ENCODE results near the gene HINT2. TPM values are rescaled to one million over a fixed set of nuclear protein-coding genes. Genes with fewer than 3 reads are reported as not detected.

The HINT2 gene
- total RNA-seq, 1 donor from 2014 or later, result 27.9 TPM

DNA sequence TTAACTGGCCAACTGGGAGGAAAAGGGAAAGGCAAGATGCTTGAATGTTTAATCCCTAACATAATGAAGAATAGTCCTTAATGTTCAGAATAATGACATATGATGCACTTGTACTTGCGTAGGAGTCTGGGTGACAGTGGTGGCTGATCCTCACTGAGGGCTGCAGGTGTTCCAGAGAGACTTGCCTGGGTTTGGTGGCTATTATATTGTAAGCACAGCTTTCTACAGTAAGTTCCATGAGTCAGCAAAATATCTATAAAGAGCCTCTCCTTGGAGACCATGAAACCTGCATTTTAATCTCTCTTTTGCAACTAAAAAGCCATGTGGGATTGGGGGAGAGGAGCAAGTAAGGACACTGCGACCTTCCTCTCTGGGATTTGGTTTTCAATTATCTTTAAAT is 25.3 kb downstream of the HINT2 start:
- peaks cover 10% of the 10 kb centered on the region for H3K4me1 Mint-ChIP-seq
- ChIA-PET CTCF (interaction anchor here (0.7 to 3.6 kb wide), 30 partner anchors 9 to 186 kb away, joined by 3 to 112 read pairs (median 5); partner anchors contain the start of genes GBA2, HINT2, RGP1 and SPAG8), POLR2A (interaction anchor here (0.6 to 1.3 kb wide), 3 partner anchors 33 to 139 kb away, joined by 4 to 6 read pairs (median 4); partner anchors contain the start of gene SIT1)
- TF ChIP-seq, protein P1, sequence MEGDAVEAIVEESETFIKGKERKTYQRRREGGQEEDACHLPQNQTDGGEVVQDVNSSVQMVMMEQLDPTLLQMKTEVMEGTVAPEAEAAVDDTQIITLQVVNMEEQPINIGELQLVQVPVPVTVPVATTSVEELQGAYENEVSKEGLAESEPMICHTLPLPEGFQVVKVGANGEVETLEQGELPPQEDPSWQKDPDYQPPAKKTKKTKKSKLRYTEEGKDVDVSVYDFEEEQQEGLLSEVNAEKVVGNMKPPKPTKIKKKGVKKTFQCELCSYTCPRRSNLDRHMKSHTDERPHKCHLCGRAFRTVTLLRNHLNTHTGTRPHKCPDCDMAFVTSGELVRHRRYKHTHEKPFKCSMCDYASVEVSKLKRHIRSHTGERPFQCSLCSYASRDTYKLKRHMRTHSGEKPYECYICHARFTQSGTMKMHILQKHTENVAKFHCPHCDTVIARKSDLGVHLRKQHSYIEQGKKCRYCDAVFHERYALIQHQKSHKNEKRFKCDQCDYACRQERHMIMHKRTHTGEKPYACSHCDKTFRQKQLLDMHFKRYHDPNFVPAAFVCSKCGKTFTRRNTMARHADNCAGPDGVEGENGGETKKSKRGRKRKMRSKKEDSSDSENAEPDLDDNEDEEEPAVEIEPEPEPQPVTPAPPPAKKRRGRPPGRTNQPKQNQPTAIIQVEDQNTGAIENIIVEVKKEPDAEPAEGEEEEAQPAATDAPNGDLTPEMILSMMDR (IDR thresholded peaks at IDR 0.05), result no peak
- DNase-seq (no peak), ATAC-seq (ENCODE audit: low read depth) (no peak)
- H3K4me3 Mint-ChIP-seq, result no peak overlapping the region
- intact Hi-C loops (cut with micrococcal nuclease), result no loop called here
- H3K27ac Mint-ChIP-seq, result no peak overlapping the region
- H3K27me3 Mint-ChIP-seq, result peaks cover 5% of the 10 kb centered on the region
- H3K36me3 Mint-ChIP-seq (ENCODE audit: low read depth), result peaks cover 33% of the 10 kb centered on the region
- no peaks in the 10 kb centered on the region for H3K9me3 Mint-ChIP-seq

DNA sequence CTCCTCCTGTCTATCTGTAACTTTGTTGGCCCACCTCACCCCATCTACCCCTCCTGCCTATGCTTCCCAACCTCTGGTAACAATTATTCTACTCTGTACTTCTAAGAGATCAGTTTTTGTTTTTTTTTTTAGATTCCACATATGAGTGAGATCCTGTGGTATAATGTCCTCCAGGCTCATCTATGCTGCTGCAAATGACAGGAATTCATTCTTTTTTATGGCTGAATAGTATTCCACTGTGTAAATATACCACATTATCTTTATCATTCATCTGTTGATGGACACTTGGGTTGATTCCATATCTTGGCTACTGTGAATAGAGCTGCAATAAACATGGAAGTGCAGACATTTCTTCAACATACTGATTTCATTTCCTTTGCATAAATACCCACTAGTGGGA is 31.4 kb downstream of the HINT2 start:
- intact Hi-C loops (cut with micrococcal nuclease), result no loop called here
- H3K36me3 Mint-ChIP-seq (ENCODE audit: low read depth), result peaks cover 44% of the 10 kb centered on the region
- no peak overlapping the region for H3K4me3 Mint-ChIP-seq
- ChIA-PET CTCF (no interaction called here), POLR2A (interaction anchor here (0.6 to 0.7 kb wide), 3 partner anchors 94 to 155 kb away, joined by 3 to 6 read pairs (median 3); no protein-coding TSS in a partner anchor)
- ATAC-seq (ENCODE audit: low read depth) (no peak), DNase-seq (no peak)
- H3K9me3 Mint-ChIP-seq, result peaks cover 3% of the 10 kb centered on the region
- H3K4me1 Mint-ChIP-seq, result no peaks in the 10 kb centered on the region
- TF ChIP-seq, protein P1 (IDR thresholded peaks at IDR 0.05), result no peak
- H3K27ac Mint-ChIP-seq, result no peak overlapping the region
- H3K27me3 Mint-ChIP-seq, result no peaks in the 10 kb centered on the region

DNA sequence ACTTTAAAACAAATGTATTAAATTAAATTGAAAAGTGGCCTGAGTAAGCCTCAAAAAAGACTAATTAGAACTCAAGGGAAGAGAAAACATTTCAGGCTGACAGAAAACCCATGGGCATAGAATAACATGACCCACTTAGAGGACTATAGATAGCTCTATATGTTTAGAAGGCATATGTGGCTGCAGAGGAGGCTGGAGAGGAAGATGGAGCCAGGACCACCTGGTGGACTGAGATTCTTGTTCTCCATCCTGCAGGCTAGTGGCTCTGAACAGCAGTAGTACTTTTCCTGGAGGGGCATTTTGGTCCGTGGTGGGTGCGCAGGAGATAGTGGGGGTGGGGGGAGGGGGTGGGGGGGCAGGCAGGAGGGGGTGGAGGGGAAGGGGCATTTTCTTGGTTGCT is 33.8 kb downstream of the HINT2 start:
- H3K36me3 Mint-ChIP-seq (ENCODE audit: low read depth), result peaks cover 31% of the 10 kb centered on the region
- TF ChIP-seq, protein P1 (IDR thresholded peaks at IDR 0.05), result no peak
- no peak overlapping the region for H3K4me3 Mint-ChIP-seq
- no peak overlapping the region for H3K27ac Mint-ChIP-seq
- no peak for DNase-seq
- CTCF ChIA-PET, result interaction anchor here (1.2 kb wide), 1 partner anchor 9 kb away, joined by 3 read pairs; no protein-coding TSS in a partner anchor
- H3K9me3 Mint-ChIP-seq, result peaks cover 3% of the 10 kb centered on the region
- POLR2A ChIA-PET, result no interaction called here
- H3K4me1 Mint-ChIP-seq, result peaks cover 4% of the 10 kb centered on the region
- intact Hi-C loops (cut with micrococcal nuclease), result no loop called here
- no peaks in the 10 kb centered on the region for H3K27me3 Mint-ChIP-seq
- no peak for ATAC-seq (ENCODE audit: low read depth)

DNA sequence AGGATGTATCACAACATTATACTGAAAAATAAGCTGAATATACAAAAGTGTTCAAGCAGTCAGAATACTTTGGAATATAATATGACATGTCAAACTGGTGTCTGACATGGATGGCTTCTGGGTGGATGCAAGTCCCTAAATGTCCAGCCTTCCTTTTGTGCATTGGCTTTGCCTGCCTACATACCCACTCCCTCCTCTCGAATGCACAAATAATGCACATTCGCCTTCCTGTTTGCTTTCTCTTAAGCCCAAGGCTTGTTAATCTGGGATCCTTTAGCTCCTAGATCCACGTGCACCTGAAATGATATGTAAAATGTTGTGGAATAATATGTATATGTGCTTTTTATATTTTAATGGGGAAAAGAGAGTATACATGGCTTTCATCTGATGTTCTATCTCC is 36.3 kb downstream of the HINT2 start:
- POLR2A ChIA-PET, result interaction anchor here (0.5 kb wide), 1 partner anchor 70 kb away, joined by 4 read pairs; no protein-coding TSS in a partner anchor
- intact Hi-C loops (cut with micrococcal nuclease), result no loop called here
- CTCF ChIA-PET, result interaction anchor here (1.1 to 1.2 kb wide), 3 partner anchors 22 to 103 kb away, joined by 4 to 6 read pairs (median 5); no protein-coding TSS in a partner anchor
- no peak for ATAC-seq (ENCODE audit: low read depth)
- Mint-ChIP-seq H3K9me3 (peaks cover 3% of the 10 kb centered on the region), H3K27me3 (no peaks in the 10 kb centered on the region), H3K4me1 (peaks cover 17% of the 10 kb centered on the region), H3K27ac (no peak overlapping the region), H3K4me3 (no peak overlapping the region), H3K36me3 (ENCODE audit: low read depth) (peaks cover 13% of the 10 kb centered on the region)
- DNase-seq, result no peak
- TF ChIP-seq, protein P1 (IDR thresholded peaks at IDR 0.05), result no peak

DNA sequence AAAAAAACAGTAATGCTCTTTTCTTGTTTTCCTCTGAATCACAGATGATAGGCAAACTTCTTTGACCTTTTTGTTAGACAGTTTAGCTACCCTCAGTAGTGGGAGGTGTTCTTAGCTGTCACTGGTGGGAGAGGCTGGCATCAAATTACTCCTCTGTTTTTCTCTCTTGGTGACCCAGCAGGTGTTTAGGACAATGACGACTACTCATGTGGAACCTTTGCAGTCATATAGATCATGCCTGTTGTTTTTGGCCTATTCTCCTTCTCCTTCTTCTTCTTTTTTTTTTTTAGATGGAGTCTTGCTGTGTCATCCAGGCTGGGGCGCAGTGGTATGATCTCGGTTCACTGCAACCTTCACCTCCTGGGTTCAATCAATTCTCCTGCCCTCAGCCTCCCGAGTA is 38.8 kb downstream of the HINT2 start:
- H3K4me3 Mint-ChIP-seq, result no peak overlapping the region
- ChIA-PET CTCF (interaction anchor here (1.3 to 1.6 kb wide), 3 partner anchors 14 to 106 kb away, joined by 4 to 9 read pairs (median 5); no protein-coding TSS in a partner anchor), POLR2A (interaction anchor here (0.6 to 1.1 kb wide), 4 partner anchors 17 to 50 kb away, joined by 3 to 6 read pairs (median 4); no protein-coding TSS in a partner anchor)
- no peaks in the 10 kb centered on the region for H3K27me3 Mint-ChIP-seq
- ATAC-seq (ENCODE audit: low read depth), result peak; percentile 81
- H3K9me3 Mint-ChIP-seq, result no peaks in the 10 kb centered on the region
- H3K4me1 Mint-ChIP-seq, result peaks cover 17% of the 10 kb centered on the region
- H3K27ac Mint-ChIP-seq, result no peak overlapping the region
- TF ChIP-seq, protein P1 (IDR thresholded peaks at IDR 0.05), result no peak
- peaks cover 9% of the 10 kb centered on the region for H3K36me3 Mint-ChIP-seq (ENCODE audit: low read depth)
- intact Hi-C loops (cut with micrococcal nuclease), result no loop called here
- no peak for DNase-seq

Measured in activated B cell treated with CpG ODN at 0.5 μM for 24 hours (primary cell).